ENCODE data around the gene GRIK1. TPM values are rescaled to one million over a fixed set of nuclear protein-coding genes. Genes with fewer than 3 reads are reported as not detected.

GRIK1 gene
- total and polyA plus RNA-seq, 2 experiments from 2014 or later = 0.05 TPM; not detected in 1

GRCh38 chr21:29753216-29753615 lies 186.6 kb downstream of the GRIK1 start:
- H3K4me1 ChIP-seq (ENCODE audit: low read depth) = no peaks in the 10 kb centered on the region
- H3K27me3 ChIP-seq = no peaks in the 10 kb centered on the region
- H3K4me3 ChIP-seq = no peak overlapping the region
- no peak for DNase-seq (ENCODE audit: low read depth in 1 of 2, low spot score in 1 of 2)
- H3K27ac ChIP-seq = no peak overlapping the region
- TF ChIP-seq CTCF (IDR thresholded peaks at IDR 0.05; ENCODE audit: low read depth, low read length) = no peak
- no peaks in the 10 kb centered on the region for H3K36me3 ChIP-seq
- no peaks in the 10 kb centered on the region for H3K9me3 ChIP-seq (ENCODE audit: low read depth)

- TF ChIP-seq CTCF (IDR thresholded peaks at IDR 0.05; ENCODE audit: low read depth, low read length) = no peak
- Histone ChIP-seq H3K27ac (no peak overlapping the region), H3K4me3 (no peak overlapping the region), H3K36me3 (no peaks in the 10 kb centered on the region), H3K9me3 (ENCODE audit: low read depth) (no peaks in the 10 kb centered on the region), H3K27me3 (no peaks in the 10 kb centered on the region), H3K4me1 (ENCODE audit: low read depth) (no peaks in the 10 kb centered on the region)
- DNase-seq (ENCODE audit: low read depth in 1 of 2, low spot score in 1 of 2) = no peak
These were observed 188.2 kb downstream of the GRIK1 start for GRCh38 chr21:29751473-29752185.

GRCh38 chr21:29749957-29750356 lies 189.8 kb downstream of the GRIK1 start:
- DNase-seq (ENCODE audit: low read depth in 1 of 2, low spot score in 1 of 2) = no peak
- H3K9me3 ChIP-seq (ENCODE audit: low read depth) = no peaks in the 10 kb centered on the region
- H3K27me3 ChIP-seq = no peaks in the 10 kb centered on the region
- no peaks in the 10 kb centered on the region for H3K4me1 ChIP-seq (ENCODE audit: low read depth)
- no peaks in the 10 kb centered on the region for H3K36me3 ChIP-seq
- H3K4me3 ChIP-seq = no peak overlapping the region
- H3K27ac ChIP-seq = no peak overlapping the region
- no peak for TF ChIP-seq CTCF (IDR thresholded peaks at IDR 0.05; ENCODE audit: low read depth, low read length)

- Histone ChIP-seq H3K4me1 (ENCODE audit: low read depth) (no peaks in the 10 kb centered on the region), H3K4me3 (no peak overlapping the region), H3K36me3 (no peaks in the 10 kb centered on the region), H3K27ac (no peak overlapping the region), H3K27me3 (no peaks in the 10 kb centered on the region), H3K9me3 (ENCODE audit: low read depth) (no peaks in the 10 kb centered on the region)
- DNase-seq (ENCODE audit: low read depth in 1 of 2, low spot score in 1 of 2) = no peak
- TF ChIP-seq CTCF (IDR thresholded peaks at IDR 0.05; ENCODE audit: low read depth, low read length) = no peak
These were observed 190.6 kb downstream of the GRIK1 start for GRCh38 chr21:29749223-29749622.

- Histone ChIP-seq H3K36me3 (no peaks in the 10 kb centered on the region), H3K27me3 (no peaks in the 10 kb centered on the region), H3K9me3 (ENCODE audit: low read depth) (no peaks in the 10 kb centered on the region), H3K4me3 (no peak overlapping the region), H3K27ac (no peak overlapping the region), H3K4me1 (ENCODE audit: low read depth) (no peaks in the 10 kb centered on the region)
- DNase-seq (ENCODE audit: low read depth in 1 of 2, low spot score in 1 of 2) = no peak
- TF ChIP-seq CTCF (IDR thresholded peaks at IDR 0.05; ENCODE audit: low read depth, low read length) = no peak
These were observed 191.2 kb downstream of the GRIK1 start for GRCh38 chr21:29748391-29749167.

Measured in cardiac muscle cell (in vitro differentiated cells and primary cell).